NB4 (cell line): ENCODE results near the gene OPRM1.

Experiments used
- CTCF ChIP-seq: IDR thresholded peaks from one replicate; pipeline ENCODE4 v1.5.1; 2012; ENCODE audit warnings: low read depth, low read length
- MAX ChIP-seq: IDR thresholded peaks from 2 replicates; pipeline ENCODE4 v1.6.1; 2011; ENCODE audit warnings: low read depth, low read length
- MYC ChIP-seq: IDR thresholded peaks from 2 replicates; pipeline ENCODE4 v1.6.1; 2011; ENCODE audit warnings: low read depth, low read length
- POLR2A ChIP-seq: IDR thresholded peaks from 2 replicates; pipeline ENCODE4 v1.6.1; 2011; ENCODE audit warnings: mild to moderate bottlenecking; ENCODE audit not compliant: insufficient read length; ENCODE audit errors: extremely low read depth

- no peak for TF ChIP-seq CTCF
- TF ChIP-seq POLR2A = no peak
- TF ChIP-seq MAX = no peak
- TF ChIP-seq MYC = no peak
These were observed 193.2 kb downstream of the OPRM1 start for GRCh38 chr6:154232013-154232910.
